Stimulated activated CD4-positive, alpha-beta T cell treated with anti-CD3 and anti-CD28 coated beads, Interleukin-12 subunit alpha, Interleukin-12 subunit beta, amount 100 ng/mL, for 4 hours (primary cell): ENCODE results near the gene VCY1B.
"Not testable (repeated sequence)": the region's sequence is repeated elsewhere in the genome, so short reads cannot be mapped to it uniquely, and the experiment has no call there.

Experiments used
- DNase-seq: peaks from one replicate; pipeline ENCODE4 v3.0.0-alpha.2; 2020

The VCY1B gene

DNA sequence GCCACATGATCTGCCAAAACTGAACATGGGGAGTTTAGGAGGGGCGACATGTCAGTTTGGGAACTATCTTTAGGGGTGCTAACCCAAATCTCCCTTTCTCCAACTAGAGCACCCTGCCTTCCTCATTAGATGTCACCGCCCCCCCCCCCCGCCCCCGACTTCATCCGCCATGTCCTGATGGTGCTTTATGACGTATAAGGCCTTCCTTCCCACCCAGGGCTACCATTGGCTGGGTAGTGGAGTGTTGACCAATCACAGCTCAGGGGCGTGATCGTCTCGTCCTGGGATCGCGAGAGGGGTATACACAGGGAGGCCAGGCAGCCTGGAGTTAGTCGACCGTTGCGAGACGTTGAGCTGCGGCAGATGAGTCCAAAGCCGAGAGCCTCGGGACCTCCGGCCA is at the start of gene VCY1B:
Gene VCY1B, plus strand, starts transcription at position 301 of the 400 bp plus-strand sequence. Its CDS starts 63 bp downstream, at position 364.
- not testable (repeated sequence) for DNase-seq

DNA sequence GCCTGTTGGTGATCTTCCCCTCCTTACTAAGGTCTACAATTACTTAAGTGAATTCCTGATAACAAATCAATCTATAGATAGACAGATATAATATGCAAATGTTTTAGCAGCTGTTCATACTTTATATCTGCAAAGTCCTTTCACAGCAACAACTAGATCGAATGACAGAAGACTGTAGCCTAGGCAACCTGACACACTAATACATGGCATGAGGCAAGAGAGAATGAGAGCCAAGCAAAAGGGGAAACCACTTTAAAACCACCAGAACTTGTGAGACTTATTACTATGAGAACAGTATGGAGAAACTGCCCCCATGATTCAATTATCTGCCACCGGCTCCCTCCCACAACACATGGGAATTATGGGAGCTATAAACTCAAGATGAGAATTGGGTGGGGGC is 44.1 kb upstream of the VCY1B start:
- not testable (repeated sequence) for DNase-seq

DNA sequence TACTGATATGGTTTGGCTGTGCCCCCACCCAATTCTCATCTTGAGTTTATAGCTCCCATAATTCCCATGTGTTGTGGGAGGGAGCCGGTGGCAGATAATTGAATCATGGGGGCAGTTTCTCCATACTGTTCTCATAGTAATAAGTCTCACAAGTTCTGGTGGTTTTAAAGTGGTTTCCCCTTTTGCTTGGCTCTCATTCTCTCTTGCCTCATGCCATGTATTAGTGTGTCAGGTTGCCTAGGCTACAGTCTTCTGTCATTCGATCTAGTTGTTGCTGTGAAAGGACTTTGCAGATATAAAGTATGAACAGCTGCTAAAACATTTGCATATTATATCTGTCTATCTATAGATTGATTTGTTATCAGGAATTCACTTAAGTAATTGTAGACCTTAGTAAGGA is 25.6 kb upstream of the VCY1B start:
- not testable (repeated sequence) for DNase-seq

DNA sequence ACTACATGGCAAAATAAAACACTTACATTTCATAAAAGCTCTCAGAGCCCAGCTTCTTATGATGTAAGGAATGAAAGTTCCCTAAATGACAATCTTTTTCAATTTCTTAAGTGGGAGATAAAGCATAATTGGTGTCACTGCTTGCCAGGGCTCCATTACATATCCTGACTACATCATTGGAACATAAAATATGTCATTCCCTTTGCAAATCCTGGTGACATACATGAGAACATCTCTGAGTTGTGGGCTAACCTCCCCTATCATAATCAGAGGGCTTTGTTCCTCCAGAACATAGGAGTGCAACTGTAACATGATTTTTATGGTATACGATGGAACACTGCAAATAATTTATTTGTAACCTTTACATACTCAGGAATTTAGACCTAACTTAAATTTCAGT is 29.9 kb downstream of the VCY1B start:
- no peak for DNase-seq
